HEK293T (cell line): ENCODE measurements around the gene MAPK1.

Source experiments
- ARNT ChIP-seq: fragments of 450-650 bp; IDR thresholded peaks from 2 replicates; pipeline ENCODE4 v1.6.1; 2017; ENCODE audit warnings: mild to moderate bottlenecking
- BHLHE40 ChIP-seq: fragments of 450-650 bp; IDR thresholded peaks from 2 replicates; pipeline ENCODE4 v1.6.1; 2016; ENCODE audit warnings: mild to moderate bottlenecking, moderate library complexity, borderline replicate concordance
- ELF4 ChIP-seq: fragments of 450-650 bp; IDR thresholded peaks from 2 replicates; pipeline ENCODE4 v1.6.1; 2017; ENCODE audit warnings: antibody characterized with exemption
- FOXA1 ChIP-seq: fragments of 450-650 bp; IDR thresholded peaks from 2 replicates; pipeline ENCODE4 v1.6.1; 2016; ENCODE audit warnings: mild to moderate bottlenecking
- FOXK2 ChIP-seq: fragments of 450-650 bp; IDR thresholded peaks from 2 replicates; pipeline ENCODE4 v1.6.1; 2016; ENCODE audit warnings: mild to moderate bottlenecking
- FOXM1 ChIP-seq: fragments of 450-650 bp; IDR thresholded peaks from 2 replicates; pipeline ENCODE4 v1.6.1; 2017; ENCODE audit warnings: mild to moderate bottlenecking, borderline replicate concordance
- HDGF ChIP-seq: fragments of 450-650 bp; IDR thresholded peaks from 2 replicates; pipeline ENCODE4 v1.6.1; 2017; ENCODE audit warnings: antibody characterized with exemption, borderline replicate concordance
- LEF1 ChIP-seq: fragments of 450-650 bp; IDR thresholded peaks from 2 replicates; pipeline ENCODE4 v1.6.1; 2017; ENCODE audit warnings: mild to moderate bottlenecking, borderline replicate concordance
- NFRKB ChIP-seq: fragments of 450-650 bp; IDR thresholded peaks from 2 replicates; pipeline ENCODE4 v1.6.1; 2016; ENCODE audit warnings: mild to moderate bottlenecking, moderate library complexity
- SP1 ChIP-seq: fragments of 450-650 bp; IDR thresholded peaks from 2 replicates; pipeline ENCODE4 v1.6.1; 2017
- TARDBP ChIP-seq: fragments of 450-650 bp; IDR thresholded peaks from 2 replicates; pipeline ENCODE4 v1.6.1; 2016
- ZNF384 ChIP-seq: fragments of 450-650 bp; IDR thresholded peaks from 2 replicates; pipeline ENCODE4 v1.6.1; 2016

GRCh38 chr22:21803811-21804249 lies 63.6 kb downstream of the MAPK1 start:
- TF ChIP-seq BHLHE40 (no peak), FOXK2 (no peak), LEF1 (no peak), FOXA1 (no peak), ZNF384 (no peak), SP1 (no peak), ELF4 (no peak), HDGF (no peak), ARNT (no peak), FOXM1 (no peak), NFRKB (no peak), TARDBP (no peak)
